Raji (cell line): ENCODE measurements around the gene LYAR.

Experiments
- POLR2A ChIP-seq: IDR thresholded peaks from 2 replicates; pipeline ENCODE4 v1.6.1; 2011; ENCODE audit warnings: low read depth, low read length, control low read depth; ENCODE audit not compliant: insufficient read depth

LYAR gene

DNA sequence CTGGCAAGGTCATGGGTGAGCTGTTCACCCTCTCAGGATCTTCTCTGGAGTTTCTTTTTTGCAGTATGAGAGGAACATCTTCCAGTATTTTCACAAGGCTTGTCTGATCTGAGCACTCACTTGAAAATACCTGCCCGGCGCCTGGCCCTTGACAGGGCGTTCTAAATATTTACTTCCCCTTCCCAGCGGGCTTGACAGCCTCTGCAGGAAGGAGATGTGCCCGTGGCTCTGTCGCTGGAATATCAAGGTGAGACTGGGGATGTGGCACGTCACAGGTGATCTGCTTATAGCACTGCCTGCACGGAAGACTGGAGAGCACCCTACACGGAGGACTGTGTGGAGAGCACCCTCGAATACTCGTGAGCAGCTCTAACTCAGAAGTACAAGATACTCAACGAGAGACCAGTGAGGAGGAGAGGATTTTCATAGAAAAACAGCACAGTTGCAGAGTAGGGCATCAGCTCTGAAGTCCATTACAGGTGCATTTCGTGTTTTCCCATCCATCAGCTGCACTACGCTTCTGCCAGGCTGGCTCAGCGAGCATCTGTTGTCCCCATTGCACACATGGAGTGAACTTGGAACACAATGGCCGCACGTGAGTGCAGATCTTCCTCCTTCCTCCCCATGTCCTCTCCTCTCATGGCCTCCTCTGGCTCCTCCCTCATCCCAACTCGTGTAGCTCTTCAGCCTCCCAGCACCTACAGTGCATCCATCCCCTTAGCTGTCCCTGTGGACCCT is 32.2 kb upstream of the LYAR start:
- TF ChIP-seq POLR2A, result no peak

DNA sequence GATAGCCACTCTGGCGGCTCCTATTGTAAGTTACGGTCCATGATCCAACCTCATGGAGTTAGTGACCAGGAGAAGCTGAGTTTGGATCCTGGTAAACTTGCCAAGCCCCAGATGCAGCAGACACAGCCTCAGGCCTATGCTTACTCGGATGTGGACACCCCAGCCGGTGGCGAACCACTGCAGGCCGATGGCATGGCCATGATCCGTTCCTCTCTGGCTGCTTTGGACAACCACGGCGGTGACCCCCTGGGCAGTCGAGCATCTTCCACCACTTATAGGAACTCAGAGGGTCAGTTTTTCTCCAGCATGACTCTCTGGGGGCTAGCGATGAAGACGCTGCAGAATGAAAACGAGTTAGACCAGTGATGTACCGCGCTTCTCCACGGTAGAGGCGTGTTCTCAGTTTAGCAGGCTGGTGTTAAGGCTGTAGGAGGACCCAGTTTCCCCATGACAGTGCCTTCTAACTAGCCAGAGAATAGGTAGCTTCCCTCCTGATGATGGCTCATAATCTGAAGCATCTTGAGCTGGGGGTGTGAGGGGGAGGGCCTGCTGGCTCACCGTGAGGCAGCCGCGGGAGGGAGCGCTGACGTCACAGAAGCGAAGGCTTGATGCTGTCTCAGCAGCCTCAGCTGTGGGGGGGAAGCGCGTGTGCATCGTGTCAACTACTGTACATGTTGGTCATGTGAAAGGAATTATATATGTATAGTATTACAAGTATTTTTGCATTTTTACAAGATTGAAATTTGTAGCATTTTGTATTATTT is 31.2 kb upstream of the LYAR start:
- no peak for TF ChIP-seq POLR2A

DNA sequence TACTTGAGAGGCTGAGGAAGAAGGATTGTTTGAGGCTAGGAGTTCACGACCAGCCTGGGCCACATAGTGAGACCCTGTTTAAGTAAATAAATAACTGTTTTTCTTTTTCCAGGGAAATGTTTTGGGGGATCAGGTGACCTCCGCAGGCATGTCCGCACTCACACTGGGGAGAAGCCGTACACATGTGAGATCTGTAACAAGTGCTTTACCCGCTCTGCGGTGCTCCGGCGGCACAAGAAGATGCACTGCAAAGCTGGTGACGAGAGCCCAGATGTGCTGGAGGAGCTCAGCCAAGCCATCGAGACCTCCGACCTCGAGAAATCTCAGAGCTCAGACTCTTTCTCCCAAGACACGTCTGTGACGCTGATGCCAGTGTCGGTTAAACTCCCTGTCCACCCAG is 30.6 kb upstream of the LYAR start:
- no peak for TF ChIP-seq POLR2A

DNA sequence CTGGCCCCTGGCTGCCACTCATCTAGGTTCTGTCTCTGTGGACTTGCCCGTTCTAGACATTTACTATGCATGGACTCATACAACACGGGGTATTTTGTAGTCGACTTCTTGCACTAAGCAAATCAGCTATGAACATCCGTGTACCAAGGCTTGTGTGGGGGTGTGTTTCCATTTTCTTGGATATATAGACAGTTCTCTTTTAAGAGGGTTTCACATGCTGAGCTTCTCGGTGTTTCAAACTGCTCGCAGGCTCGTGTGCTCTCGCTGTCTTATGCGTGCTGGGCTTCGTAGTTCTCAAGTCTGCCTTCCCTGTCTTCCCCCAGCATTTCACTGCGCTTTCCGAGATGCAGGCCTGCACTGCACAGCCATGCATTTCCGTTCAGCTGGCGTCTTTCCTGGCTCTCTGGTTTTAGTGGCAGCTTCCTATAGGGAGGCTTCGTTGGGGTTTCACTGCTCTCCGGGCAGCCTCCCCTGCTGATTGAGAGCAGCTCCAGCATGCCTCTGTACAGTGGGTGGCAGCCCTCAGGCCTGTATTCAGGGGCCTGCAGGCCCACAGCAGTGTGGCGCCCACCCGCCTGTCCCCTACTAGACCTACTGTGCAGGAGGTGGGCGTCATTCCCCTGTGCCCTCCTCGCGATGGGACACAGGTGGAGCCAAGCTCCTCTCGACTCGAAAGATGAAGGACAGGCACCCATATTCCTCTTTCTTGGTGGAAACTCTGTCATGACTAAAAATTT is 27.7 kb upstream of the LYAR start:
- TF ChIP-seq POLR2A, result no peak

DNA sequence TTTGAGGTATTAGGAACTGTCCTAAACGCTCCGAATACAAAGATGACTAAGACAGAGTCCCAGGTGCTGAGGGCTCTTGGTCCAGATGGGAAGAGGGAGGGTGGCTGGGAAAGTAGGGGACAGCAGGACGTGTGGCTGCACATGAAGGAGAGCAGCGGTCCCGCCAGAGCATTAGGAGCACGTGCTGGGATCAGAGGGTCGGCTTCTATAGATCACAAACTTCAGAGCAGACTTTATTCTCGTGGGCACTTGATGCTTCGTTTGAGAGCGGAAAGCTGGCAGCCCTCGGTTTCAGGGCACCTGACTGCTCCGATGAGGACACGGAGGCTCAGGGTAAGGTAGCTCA is 26.2 kb upstream of the LYAR start:
- no peak for TF ChIP-seq POLR2A

DNA sequence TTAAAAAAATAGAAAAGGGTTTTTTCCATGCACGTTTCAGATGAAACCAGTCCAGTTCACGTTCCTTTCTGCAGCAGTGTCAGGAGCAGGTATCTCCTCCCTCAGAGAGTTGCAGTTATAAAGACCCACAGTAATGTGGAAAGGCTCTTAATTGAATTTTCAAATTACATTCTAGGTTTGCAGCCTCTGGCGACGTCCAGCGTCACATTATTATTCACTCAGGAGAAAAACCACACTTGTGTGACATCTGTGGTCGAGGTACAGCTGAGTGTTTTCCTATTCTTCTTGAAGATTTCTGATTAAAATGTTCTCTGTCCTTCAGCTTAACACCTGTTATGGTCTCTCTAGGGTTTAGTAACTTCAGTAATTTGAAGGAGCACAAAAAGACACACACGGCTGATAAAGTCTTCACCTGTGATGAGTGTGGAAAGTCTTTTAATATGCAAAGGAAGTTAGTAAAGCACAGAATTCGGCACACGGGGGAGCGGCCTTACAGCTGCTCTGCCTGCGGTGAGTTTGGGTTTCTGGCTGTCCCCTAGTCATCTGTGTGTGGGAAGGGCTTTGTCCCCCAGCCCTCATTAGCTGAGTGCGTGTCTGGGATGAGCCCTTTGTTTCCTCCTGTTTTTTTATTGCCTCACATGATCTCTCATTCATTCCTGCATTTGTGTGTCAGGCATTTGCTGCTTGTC is 25.7 kb upstream of the LYAR start:
- no peak for TF ChIP-seq POLR2A

DNA sequence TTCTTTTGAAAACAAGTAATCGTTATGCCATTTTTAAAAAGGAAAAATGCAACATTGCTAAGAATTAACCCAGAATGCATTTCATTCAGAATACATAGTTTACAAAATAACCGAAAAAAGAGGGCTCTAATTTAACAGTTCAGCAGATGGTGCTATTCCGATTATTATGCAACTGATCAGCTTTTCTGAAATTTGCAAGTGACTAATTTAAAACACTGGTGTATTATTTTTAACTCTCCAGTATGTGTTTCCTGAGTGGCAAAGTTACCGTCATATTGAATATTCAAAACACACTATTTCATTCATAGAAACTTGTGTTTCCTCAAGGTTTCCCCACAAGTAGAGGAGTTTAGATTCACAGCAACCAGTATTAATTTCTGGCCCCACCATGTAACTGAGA is 21.2 kb upstream of the LYAR start:
- no peak for TF ChIP-seq POLR2A

DNA sequence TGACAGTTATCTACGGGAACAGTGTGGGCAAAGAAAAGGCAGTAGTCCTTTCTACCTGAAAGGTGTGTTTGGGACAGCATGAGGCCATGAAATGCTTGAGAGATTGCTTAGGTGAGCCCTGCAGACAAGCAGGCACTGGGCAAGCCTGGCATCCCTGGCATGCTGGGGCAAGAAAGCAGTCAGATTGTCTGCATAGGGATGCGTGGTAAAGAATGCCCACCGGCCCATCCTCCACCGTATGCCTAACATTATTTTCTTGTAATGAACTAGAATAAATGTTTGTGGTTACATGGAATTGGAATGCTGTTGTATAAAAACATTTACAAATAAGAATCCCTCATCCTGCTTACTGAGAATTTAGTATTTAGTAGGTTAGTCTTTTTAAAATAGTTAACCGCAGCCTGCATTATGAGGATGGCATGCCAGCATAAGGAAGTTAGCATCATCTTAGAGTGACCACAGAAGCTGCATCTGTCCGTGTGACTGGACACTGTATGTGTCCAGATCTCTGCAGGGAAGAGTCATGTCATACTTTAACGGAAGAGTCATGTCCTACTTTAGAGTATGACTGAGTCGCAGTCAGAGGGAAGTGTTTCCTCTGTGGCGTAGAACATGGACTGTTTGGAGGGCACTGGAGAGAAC is 19.0 kb upstream of the LYAR start:
- no peak for TF ChIP-seq POLR2A

DNA sequence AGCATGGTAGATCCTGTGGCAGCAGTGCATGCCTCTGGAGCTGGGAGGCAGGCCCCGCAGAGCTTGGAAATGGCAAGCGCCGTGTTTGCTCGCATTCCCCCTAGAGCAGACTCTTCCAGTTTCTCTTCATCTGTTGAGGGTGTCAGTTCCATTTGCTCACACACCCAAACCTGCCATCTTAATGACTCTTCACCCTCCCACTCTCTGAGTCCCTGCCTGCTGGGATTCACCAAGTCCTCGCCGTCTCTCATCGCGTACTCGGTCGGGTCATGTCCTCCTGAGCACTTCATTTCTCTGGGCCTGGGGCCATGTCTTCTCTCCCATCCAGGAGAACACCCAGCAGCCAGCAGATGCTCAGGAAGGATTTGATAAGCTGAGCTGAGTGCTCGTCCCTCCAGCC is 17.0 kb upstream of the LYAR start:
- no peak for TF ChIP-seq POLR2A

DNA sequence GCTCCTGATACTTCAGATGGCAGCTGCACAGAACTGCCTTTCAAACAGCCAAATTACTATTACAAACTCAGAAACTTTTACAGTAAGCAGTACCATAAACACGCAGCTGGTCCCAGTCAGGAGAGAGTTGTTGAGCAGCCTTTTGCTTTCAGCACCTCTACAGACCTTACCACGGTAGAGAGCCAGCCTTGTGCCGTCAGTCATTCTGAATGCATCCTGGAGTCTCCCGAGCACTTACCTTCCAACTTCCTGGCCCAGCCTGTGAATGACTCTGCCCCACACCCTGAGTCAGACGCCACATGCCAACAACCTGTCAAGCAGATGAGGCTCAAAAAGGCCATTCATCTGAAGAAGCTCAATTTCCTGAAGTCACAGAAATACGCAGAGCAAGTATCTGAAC is 12.5 kb upstream of the LYAR start:
- TF ChIP-seq POLR2A, result no peak

DNA sequence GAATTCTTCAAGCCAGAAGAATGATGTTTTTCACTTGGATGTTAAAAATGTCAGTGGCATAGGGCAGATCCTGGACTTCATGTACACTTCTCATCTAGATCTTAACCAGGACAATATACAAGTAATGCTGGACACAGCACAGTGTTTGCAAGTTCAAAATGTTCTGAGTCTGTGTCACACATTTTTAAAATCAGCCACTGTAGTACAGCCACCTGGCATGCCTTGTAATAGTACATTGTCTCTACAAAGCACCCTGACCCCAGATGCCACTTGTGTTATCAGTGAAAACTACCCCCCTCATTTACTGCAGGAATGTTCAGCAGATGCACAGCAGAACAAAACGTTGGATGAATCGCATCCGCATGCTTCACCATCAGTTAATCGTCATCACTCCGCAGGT is 12.0 kb upstream of the LYAR start:
- TF ChIP-seq POLR2A, result no peak

DNA sequence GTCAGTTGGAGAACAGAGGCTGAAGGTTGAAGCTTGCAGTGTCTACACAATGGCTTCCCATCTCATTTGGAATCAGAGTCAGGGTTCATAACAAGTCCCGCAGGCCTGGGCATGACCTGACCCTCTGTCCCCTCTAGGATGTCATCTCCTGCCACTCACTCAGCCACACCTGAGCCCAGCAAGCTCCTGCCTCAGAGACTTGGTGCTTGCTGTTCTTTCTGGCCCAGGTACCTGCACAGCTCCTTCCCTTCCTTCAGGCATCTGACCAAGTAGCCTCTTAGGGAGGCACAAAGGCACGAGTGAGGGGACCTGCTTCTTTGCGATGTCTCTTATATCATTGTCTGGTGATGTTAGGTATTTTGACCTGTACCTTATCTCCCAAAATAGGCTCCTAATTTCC is 9.1 kb upstream of the LYAR start:
- TF ChIP-seq POLR2A, result no peak

DNA sequence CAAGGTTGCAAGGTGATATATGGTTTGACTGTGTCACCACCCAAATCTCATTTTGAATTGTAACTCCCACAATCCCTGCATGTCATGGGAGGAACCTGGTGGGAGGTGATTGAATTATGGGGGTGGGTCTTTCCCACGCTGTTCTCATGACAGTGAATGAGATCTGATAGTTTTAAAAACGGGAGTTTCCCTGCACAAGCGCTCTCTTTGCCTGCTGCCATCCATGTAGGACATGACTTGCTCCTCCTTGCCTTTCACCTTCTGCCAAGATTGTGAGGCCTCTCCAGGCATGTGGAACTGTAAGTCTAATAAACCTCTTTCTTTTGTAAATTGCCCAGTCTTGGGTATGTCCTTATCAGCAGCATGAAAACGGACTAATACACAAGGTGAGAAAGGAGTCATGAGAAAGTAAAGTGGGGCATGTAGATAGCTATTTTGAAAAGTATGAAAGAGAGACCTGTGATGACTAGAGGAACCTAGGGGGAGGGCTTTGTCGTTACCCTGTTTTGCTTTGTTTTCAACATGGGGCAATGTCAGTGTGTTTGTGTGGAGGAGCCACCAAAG is 6.4 kb upstream of the LYAR start:
- no peak for TF ChIP-seq POLR2A

DNA sequence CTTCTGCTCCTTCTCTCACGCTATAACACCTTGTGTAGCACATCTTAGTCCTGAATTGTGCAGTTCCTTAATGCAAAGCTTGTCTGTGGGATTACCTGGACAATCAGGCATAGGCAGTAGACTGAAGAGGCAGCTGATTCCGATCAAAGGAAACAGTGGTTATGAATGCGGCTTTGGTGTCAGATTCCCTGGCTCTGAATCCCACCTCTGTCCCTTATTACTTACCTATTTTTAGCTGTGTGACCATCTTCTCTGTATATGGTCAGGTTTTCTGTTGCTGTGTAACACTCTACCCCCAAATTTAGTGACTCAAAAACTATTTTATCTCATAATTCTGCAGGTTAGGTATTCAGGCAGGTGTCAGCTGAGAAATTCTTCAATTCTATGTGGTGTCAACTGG is 3.3 kb upstream of the LYAR start:
- TF ChIP-seq POLR2A, result no peak

DNA sequence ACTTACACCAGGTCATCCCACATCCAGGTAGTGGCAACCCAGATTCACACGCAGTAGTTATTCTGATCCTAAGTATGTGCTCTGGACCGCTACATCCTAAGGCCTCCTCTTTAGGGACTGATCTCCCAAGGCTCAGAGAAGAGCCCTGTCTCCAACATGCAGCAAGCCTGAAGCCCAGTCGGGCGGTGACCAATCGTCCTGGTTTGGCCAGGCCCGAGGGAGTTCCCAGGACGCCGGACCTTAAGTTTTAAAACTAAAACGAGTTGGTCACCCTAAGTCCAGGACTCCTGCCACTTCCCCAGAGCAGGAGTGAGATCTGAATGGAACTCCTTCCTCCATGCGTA is 385 bp downstream of the LYAR start:
- TF ChIP-seq POLR2A, result no peak

DNA sequence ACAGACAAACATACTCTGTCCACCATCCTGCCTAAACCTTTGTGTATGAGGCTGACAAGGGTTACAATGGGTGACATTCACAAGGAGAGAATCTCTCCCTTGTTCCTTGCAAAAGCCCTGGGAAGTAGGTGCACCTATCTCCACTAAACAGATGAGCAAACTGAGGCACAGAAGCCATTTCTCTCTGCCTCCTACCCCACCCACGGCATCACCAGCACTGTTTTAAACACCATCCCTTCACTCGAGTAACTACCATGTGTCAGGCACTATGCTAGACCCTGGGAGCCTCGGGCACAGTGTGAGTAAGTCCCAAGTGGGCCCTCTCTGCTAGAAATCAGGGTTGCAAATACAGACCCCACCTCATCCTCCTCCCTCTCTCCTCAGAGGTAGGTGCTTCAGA is 899 bp downstream of the LYAR start:
- TF ChIP-seq POLR2A, result no peak

DNA sequence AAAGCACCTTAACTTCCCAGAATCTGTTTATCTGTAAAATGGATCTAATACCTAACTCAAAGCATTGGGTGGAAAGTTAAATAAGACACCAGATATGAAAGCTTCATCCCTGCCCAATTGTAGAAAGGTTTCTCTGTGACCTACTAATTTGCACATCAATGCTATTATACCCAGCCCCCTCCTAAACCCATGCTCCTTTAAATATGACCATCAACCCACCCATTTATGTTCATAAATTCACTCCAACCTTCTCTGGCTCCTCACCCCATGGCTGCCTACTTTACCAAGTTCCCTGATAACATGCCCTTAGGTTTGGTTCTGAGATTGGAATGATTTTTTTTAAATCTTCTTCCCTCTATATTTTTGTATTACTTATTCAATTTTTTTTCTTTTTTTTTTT is 1.9 kb downstream of the LYAR start:
- TF ChIP-seq POLR2A, result no peak
